HFFc6 (cell line): Measurements from ENCODE around the gene ARIH2. TPM values are rescaled to one million over a fixed set of nuclear protein-coding genes. Genes with fewer than 3 reads are reported as not detected.
"Not testable (repeated sequence)": the region's sequence is repeated elsewhere in the genome, so short reads cannot be mapped to it uniquely, and the experiment has no call there.

Experiments used
- DNase-seq: peaks from one replicate; pipeline ENCODE4 v3.0.0-alpha.2; 2018
- H3K27ac Mint-ChIP-seq: 2 replicates; pipeline ENCODE4 v1.8.0; 2020; ENCODE audit warnings: mild to moderate bottlenecking, mixed read lengths
- H3K27me3 Mint-ChIP-seq: 2 replicates; pipeline ENCODE4 v1.8.0; 2021; ENCODE audit warnings: mild to moderate bottlenecking, moderate library complexity, mixed read lengths; ENCODE audit not compliant: insufficient read depth
- H3K36me3 Mint-ChIP-seq: 2 replicates; pipeline ENCODE4 v1.8.0; 2021; ENCODE audit warnings: low read depth, mixed read lengths
- H3K4me1 Mint-ChIP-seq: 2 replicates; pipeline ENCODE4 v1.8.0; 2020; ENCODE audit warnings: low read depth, mixed read lengths
- H3K4me3 Mint-ChIP-seq: 2 replicates; pipeline ENCODE4 v1.8.0; 2020; ENCODE audit warnings: mild to moderate bottlenecking, moderate library complexity, mixed read lengths
- H3K9me3 Mint-ChIP-seq: 2 replicates; pipeline ENCODE4 v1.8.0; 2020; ENCODE audit warnings: mild to moderate bottlenecking, mixed read lengths
- CTCF ChIP-seq: fragments of 200-600 bp; sonication (generic); IDR thresholded peaks from 2 replicates; pipeline ENCODE4 v1.5.0; 2021; ENCODE audit warnings: antibody characterized with exemption, mild to moderate bottlenecking
- total RNA-seq, 6 experiments: library from RNA; stranded (reverse); fragmentation: NEBNext Ultra II Directional; extraction: Animal tissue kit (Norgen Biotek cat#: 25700); gene quantifications; 2 replicates in 1 of 6; 3 replicates in 5 of 6; pipeline ENCODE4 v1.2.3, GENCODE V29; 2021

Gene ARIH2
- total RNA-seq, 6 experiments from 2014 or later: 60.0 to 71.6 (median 68.3) TPM

- Mint-ChIP-seq H3K9me3 (no peaks in the 10 kb centered on the region), H3K4me1 (peaks cover 25% of the 10 kb centered on the region), H3K27ac (peak overlapping the region; percentile 88), H3K4me3 (peak overlapping the region; percentile 95), H3K27me3 (no peaks in the 10 kb centered on the region; the same call in none of the 2 replicates), H3K36me3 (no peaks in the 10 kb centered on the region)
- no peak for DNase-seq
- no peak for TF ChIP-seq CTCF
Observed at GRCh38 chr3:48897460-48898376, 20.9 kb upstream of the ARIH2 start.

DNA sequence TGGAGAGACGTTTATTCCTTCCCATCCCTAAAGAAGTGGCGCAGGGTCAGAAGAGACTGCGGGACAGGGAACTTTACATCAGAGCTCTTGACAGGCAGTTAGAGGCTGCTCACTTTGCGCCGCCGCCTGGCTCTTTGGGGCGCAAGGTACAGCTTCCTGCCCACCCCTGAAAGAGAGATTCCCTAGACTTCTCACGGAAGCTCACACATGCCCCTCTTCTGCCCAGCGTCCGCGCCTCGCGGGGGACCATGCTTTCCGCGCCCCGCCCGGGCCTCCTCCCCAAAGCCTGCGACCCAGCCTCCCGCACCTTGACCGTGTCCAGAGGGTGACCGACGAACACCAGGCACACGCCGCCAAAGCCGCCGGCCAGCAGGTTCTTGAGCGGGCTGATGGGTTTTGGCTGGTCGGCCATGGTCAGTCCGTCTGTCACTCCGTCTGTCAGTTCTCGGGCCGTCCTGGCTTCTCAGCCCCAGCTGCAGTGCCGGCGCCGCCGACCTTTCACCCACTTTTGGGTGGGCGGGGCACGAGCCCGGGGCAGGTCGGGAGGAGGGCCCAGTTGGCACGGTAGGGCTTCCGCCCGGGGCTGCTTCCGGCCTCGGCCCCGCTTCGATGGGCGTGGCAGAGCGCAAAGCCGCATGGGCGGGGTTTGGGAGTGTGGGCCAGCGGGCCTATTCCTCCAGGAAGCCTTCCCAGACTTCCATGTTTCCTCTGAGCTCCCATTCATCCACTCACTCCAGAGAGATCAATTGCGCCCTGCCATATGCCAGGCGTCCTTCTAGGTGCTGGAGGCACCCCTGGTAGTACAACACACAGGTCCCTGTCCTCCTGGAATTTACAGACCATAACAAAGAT, 20.0 kb upstream of the ARIH2 start, which contains the start of gene SLC25A20:
Gene SLC25A20, minus strand, starts transcription at position 500 of the 852 bp plus-strand sequence. Its CDS starts 88 bp downstream, at position 412.
- TF ChIP-seq CTCF: no peak
- peak; percentile 76 for DNase-seq
- peak within 1 kb of the TSS; percentile 95 for H3K4me3 Mint-ChIP-seq
- H3K9me3 Mint-ChIP-seq: no peaks in the 10 kb centered on the region
- no peaks in the 10 kb centered on the region for H3K36me3 Mint-ChIP-seq
- H3K4me1 Mint-ChIP-seq: peaks cover 25% of the 10 kb centered on the region
- H3K27me3 Mint-ChIP-seq: no peaks in the 10 kb centered on the region; the same call in none of the 2 replicates
- peak within 1 kb of the TSS; percentile 88 for H3K27ac Mint-ChIP-seq

GRCh38 chr3:48899273-48899672, 19.4 kb upstream of the ARIH2 start:
- H3K9me3 Mint-ChIP-seq: no peaks in the 10 kb centered on the region
- TF ChIP-seq CTCF: no peak
- no peaks in the 10 kb centered on the region for H3K36me3 Mint-ChIP-seq
- DNase-seq: no peak
- no peaks in the 10 kb centered on the region; the same call in none of the 2 replicates for H3K27me3 Mint-ChIP-seq
- peaks cover 25% of the 10 kb centered on the region for H3K4me1 Mint-ChIP-seq
- H3K27ac Mint-ChIP-seq: peak overlapping the region; percentile 88
- H3K4me3 Mint-ChIP-seq: peak overlapping the region; percentile 95

- DNase-seq, H3K27me3 Mint-ChIP-seq, H3K27ac Mint-ChIP-seq, H3K4me3 Mint-ChIP-seq, H3K36me3 Mint-ChIP-seq, H3K4me1 Mint-ChIP-seq, H3K9me3 Mint-ChIP-seq: not testable (repeated sequence)
Observed at GRCh38 chr3:48907026-48907425, 11.6 kb upstream of the ARIH2 start.

DNA sequence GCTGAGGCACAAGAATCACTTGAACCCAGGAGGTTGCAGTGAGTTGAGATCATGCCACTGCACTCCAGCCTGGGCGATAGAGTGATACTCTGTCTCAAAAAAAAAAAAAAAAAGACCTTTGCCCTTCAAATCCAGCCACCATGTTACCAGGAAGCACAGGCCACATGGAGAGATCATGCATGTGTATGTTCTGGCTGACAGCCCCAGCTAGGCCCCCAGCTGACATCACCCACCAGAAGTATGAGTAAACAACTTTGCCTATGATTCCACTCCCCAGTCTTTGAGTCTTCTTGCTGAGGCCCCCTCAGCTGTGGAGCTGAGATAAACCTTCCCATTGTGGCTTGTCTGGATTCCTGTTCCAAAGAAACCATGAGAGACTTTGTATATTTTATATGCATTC, 3.3 kb upstream of the ARIH2 start:
- Mint-ChIP-seq H3K36me3 (peaks cover 5% of the 10 kb centered on the region), H3K27me3 (peaks cover 3% of the 10 kb centered on the region; the same call in 1 of the 2 replicates), H3K9me3 (no peaks in the 10 kb centered on the region), H3K27ac (0 out of 2 replicates have a peak overlapping the region, but pooled peaks have one; percentile 38), H3K4me3 (no peak overlapping the region), H3K4me1 (peaks cover 7% of the 10 kb centered on the region)
- no peak for TF ChIP-seq CTCF
- DNase-seq: no peak
